ENCODE data around the gene STRA6.

The STRA6 gene

DNA sequence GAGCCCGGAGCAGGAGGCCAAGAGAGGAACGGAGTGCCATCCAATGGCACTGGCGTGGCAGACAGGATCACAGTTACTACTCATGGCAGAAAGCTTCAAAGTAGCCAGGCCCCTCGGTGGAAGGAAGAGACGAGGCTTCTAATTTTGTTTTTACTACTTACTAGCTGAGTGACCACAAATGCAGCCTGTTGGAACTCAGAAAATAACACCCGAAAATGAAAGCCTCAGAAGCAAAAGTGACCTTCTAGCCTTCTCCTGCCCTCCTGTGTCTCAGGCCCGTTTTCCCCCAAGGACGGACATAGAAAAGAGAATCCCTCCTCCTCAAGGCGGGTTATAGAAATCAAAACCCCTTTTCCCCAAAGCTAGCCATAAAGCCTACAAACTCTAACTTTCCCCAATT, 9.9 kb upstream of the STRA6 start:
- TF ChIP-seq, protein P1, sequence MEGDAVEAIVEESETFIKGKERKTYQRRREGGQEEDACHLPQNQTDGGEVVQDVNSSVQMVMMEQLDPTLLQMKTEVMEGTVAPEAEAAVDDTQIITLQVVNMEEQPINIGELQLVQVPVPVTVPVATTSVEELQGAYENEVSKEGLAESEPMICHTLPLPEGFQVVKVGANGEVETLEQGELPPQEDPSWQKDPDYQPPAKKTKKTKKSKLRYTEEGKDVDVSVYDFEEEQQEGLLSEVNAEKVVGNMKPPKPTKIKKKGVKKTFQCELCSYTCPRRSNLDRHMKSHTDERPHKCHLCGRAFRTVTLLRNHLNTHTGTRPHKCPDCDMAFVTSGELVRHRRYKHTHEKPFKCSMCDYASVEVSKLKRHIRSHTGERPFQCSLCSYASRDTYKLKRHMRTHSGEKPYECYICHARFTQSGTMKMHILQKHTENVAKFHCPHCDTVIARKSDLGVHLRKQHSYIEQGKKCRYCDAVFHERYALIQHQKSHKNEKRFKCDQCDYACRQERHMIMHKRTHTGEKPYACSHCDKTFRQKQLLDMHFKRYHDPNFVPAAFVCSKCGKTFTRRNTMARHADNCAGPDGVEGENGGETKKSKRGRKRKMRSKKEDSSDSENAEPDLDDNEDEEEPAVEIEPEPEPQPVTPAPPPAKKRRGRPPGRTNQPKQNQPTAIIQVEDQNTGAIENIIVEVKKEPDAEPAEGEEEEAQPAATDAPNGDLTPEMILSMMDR (IDR thresholded peaks at IDR 0.05; ENCODE audit: low read depth, low read length) = no peak

DNA sequence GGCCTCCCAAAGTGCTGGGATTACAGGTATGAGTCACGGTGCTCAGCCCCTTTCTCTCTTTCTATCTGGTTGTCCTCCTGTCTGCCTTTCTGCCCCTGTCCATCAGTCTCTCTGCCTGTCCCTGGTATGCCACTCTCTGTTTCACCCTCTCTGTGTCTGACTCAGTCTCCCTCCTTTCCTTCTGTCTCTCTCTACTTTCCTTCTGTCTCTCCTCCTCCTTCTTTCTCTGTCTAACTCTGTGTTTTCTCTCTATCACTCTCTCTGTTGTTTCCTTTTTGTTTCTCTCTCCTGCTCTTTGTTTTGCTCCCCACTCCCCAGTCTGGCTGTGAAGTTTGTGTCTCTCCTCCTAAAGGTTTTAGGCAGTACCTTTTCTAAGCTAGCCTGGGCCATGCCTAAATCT, 9.1 kb upstream of the STRA6 start:
- H3K4me3 ChIP-seq (replicated peaks in 1 of 2; ENCODE audit: low read depth in 2 of 2, low read length in 2 of 2) = no peak overlapping the region
- TF ChIP-seq, protein P1 (IDR thresholded peaks at IDR 0.05; ENCODE audit: low read depth, low read length) = no peak
- DNase-seq (ENCODE audit: low read depth in 2 of 2) = no peak

More for the DNA sequence above, 9.9 kb upstream of the STRA6 start:
- no peak for DNase-seq (ENCODE audit: low read depth in 2 of 2)
- H3K4me3 ChIP-seq (replicated peaks in 1 of 2; ENCODE audit: low read depth in 2 of 2, low read length in 2 of 2) = no peak overlapping the region

DNA sequence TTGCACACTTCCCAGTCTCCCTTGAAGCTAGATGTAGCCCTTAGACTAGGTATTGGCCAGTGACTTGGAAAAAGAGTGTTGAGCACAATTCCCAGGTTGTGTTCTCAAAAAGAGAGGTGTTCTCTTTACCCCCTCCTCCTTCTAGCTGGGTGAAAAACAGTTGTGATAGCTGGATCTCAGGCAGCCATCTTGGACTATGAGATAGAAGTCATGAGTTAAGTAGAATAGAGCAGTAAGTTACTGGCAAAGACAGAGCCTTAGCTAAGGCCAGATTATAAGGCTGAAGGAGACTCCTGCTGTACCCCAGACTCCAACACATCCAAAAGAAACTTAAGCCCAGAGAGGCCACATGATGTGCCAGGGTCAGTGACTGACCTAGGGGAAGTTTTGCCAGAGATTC, 8.1 kb upstream of the STRA6 start:
- TF ChIP-seq, protein P1 (IDR thresholded peaks at IDR 0.05; ENCODE audit: low read depth, low read length) = no peak
- no peak overlapping the region for H3K4me3 ChIP-seq (replicated peaks in 1 of 2; ENCODE audit: low read depth in 2 of 2, low read length in 2 of 2)

DNA sequence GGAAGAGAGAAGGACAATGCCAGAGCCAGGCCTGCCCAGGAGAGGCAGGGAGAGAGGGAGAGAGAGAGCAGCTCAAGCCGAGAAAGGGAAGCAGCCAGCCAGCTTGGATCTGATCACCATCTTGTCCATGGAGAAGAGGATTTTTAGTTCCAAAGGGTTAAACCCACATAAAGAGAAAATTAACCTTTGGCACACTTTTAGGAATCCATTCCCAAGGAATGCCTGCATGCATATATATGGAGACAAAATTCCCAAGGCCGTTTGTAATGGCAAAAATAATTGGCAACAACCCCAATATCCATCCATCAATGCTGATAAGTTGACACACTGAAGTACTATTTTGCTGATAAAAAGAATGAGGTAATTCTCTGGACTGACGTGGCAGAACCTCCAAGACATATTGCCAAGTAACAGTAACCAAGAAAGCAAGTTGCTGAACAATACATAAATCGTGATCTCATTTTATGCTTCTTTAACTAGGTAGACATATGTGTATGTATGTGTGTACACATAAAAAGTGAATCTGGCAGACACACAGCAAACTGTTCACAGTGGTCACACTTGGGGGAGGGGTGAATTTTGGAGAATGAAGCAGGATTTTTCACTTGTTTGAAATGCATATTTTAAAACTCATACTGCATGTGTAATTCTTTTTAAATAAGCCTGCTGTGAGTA, 7.5 kb upstream of the STRA6 start:
- no peak overlapping the region for H3K4me3 ChIP-seq (replicated peaks in 1 of 2; ENCODE audit: low read depth in 2 of 2, low read length in 2 of 2)
- TF ChIP-seq, protein P1 (IDR thresholded peaks at IDR 0.05; ENCODE audit: low read depth, low read length) = no peak
- DNase-seq (ENCODE audit: low read depth in 2 of 2) = peak; percentile 83 to 96

More for the DNA sequence above, 8.1 kb upstream of the STRA6 start:
- DNase-seq (ENCODE audit: low read depth in 2 of 2) = no peak

DNA sequence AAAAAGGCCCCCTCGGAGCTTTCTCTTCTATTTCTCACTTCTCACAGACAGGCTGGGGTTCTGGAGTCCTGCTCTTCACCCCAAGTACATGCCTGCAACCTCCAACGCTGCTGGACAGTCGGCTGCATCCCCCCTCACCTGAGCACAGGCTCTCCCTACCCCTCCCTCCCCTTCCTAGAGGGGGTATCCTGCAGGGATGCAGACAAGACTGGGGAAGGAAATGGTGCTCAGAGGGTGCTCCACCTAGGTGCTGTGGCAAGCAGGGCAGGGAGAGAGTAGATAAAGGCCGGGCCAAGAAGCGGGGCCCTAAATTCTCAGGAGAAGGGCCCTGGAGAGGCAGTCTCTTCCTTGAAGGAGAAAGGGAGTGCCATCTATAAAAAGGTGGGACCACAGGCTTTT, 7.0 kb upstream of the STRA6 start:
- DNase-seq (ENCODE audit: low read depth in 2 of 2) = no peak
- TF ChIP-seq, protein P1 (IDR thresholded peaks at IDR 0.05; ENCODE audit: low read depth, low read length) = no peak
- H3K4me3 ChIP-seq (replicated peaks in 1 of 2; ENCODE audit: low read depth in 2 of 2, low read length in 2 of 2) = no peak overlapping the region

DNA sequence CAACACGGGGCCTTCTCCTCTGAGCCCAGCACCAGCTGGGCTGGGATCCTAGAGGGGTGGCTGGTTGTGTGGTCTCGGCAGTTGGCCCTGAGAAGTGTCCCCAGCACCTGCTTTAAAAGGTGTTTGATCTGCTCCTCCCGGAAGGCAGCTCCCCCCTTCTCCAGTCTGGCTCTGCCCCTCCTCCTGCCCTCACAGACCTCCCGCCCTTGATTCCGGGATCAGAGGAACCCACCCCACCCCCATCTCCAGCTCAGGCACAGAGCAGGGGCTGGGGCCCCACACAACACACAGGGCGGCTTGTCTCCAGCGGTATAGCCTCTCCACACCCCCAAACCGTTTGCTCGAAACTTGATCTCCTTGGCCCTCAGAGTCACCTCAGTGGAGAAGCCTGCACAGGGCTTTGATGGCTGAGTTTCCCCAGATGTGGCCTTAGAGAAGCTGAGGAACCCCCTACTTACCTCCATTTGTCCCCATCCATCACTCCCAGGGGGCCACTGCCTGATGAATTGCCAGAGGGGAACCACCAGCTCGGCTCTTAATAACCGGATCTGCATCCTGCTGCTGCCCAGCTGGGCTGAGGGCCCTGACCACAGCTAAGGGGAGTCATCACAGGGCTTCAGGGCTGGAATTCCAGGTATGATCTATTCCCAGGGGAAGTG, 6.4 kb upstream of the STRA6 start:
- peak; percentile 47 for DNase-seq (ENCODE audit: low read depth in 2 of 2)
- TF ChIP-seq, protein P1 (IDR thresholded peaks at IDR 0.05; ENCODE audit: low read depth, low read length) = no peak
- H3K4me3 ChIP-seq (replicated peaks in 1 of 2; ENCODE audit: low read depth in 2 of 2, low read length in 2 of 2) = no peak overlapping the region

Data from cardiac fibroblast (primary cell).